HG03280 (cell line): ENCODE measurements around the gene EPS8L1.

Source experiments
- ATAC-seq: cut with Tn5 transposase; IDR thresholded peaks from one replicate; pipeline ENCODE4 v1.9.1; 2021; ENCODE audit warnings: mild to moderate bottlenecking, moderate library complexity; ENCODE audit not compliant: unreplicated experiment

EPS8L1 gene

GRCh38 chr19:55113570-55114039, 37.9 kb downstream of the EPS8L1 start:
- ATAC-seq = no peak

GRCh38 chr19:55114566-55115145, 39.0 kb downstream of the EPS8L1 start:
- no peak for ATAC-seq

GRCh38 chr19:55115446-55116065, 39.9 kb downstream of the EPS8L1 start:
- no peak for ATAC-seq

- ATAC-seq = no peak
Observed at GRCh38 chr19:55116232-55116858, 40.7 kb downstream of the EPS8L1 start.

- no peak for ATAC-seq
Observed at GRCh38 chr19:55116859-55117662, 41.4 kb downstream of the EPS8L1 start, which contains the start of gene PPP1R12C. TSS of gene PPP1R12C (minus strand) at chr19:55117637. CDS start at chr19:55117543, 94 bp downstream.

GRCh38 chr19:55117663-55118391, 42.2 kb downstream of the EPS8L1 start:
- peak; percentile 85 for ATAC-seq

GRCh38 chr19:55118401-55118991, 42.8 kb downstream of the EPS8L1 start:
- ATAC-seq = no peak

- no peak for ATAC-seq
Observed at GRCh38 chr19:55119053-55119452, 43.4 kb downstream of the EPS8L1 start.

GRCh38 chr19:55131421-55131820, 55.8 kb downstream of the EPS8L1 start:
- no peak for ATAC-seq

GRCh38 chr19:55132453-55133129, 56.9 kb downstream of the EPS8L1 start:
- no peak for ATAC-seq

- no peak for ATAC-seq
Observed at GRCh38 chr19:55133639-55134444, 58.2 kb downstream of the EPS8L1 start.

GRCh38 chr19:55134736-55135135, 59.1 kb downstream of the EPS8L1 start:
- no peak for ATAC-seq

GRCh38 chr19:55136399-55137102, 60.9 kb downstream of the EPS8L1 start:
- ATAC-seq = no peak
